ENCODE data around the gene PXYLP1. TPM values are rescaled to one million over a fixed set of nuclear protein-coding genes. Genes with fewer than 3 reads are reported as not detected.
A peak's percentile ranks its signal among the peaks of the same experiment; 100 is the strongest.

Gene PXYLP1
- total RNA-seq, 2 donors from 2014 or later = 8.9 to 13.1 TPM

GRCh38 chr3:141341536-141341935 is 109.9 kb downstream of the PXYLP1 start:
- H3K27ac ChIP-seq = no peak overlapping the region
- H3K9ac ChIP-seq (ENCODE audit: low read depth in 2 of 2, low read length in 2 of 2) = no peak overlapping the region
- H3K4me1 ChIP-seq = no peaks in the 10 kb centered on the region
- DNase-seq = no peak
- no peaks in the 10 kb centered on the region for H3K9me3 ChIP-seq
- TF ChIP-seq CTCF (IDR thresholded peaks at IDR 0.05) = no peak
- intact Hi-C loops (cut with DNase I) = no loop called here
- H3K27me3 ChIP-seq = no peaks in the 10 kb centered on the region
- no peaks in the 10 kb centered on the region for H3K36me3 ChIP-seq
- H3K4me3 ChIP-seq = no peak overlapping the region

DNA sequence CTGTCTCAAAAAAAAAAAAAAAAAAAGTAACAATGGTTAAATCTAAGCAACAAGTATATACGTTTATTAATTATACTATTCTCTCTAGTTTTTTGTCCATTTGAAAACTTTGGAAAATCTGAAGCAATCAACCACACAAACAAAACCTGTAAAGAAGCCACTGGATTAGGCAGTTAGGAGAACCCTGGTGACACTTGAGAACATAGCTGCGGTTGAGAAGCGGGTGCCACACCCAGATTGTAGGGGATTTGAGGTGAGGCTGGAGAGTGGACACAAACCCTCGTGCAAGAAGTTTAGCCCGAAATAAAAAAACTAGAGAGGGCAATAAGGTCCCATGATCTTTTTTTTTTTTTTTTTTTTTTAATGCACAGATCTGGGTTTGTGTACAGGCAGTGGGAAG is 110.8 kb downstream of the PXYLP1 start:
- intact Hi-C loops (cut with DNase I) = no loop called here
- H3K27ac ChIP-seq = no peak overlapping the region
- no peaks in the 10 kb centered on the region for H3K36me3 ChIP-seq
- H3K9me3 ChIP-seq = no peaks in the 10 kb centered on the region
- DNase-seq = no peak
- H3K9ac ChIP-seq (ENCODE audit: low read depth in 2 of 2, low read length in 2 of 2) = no peak overlapping the region
- H3K4me3 ChIP-seq = no peak overlapping the region
- no peaks in the 10 kb centered on the region for H3K4me1 ChIP-seq
- no peak for TF ChIP-seq CTCF (IDR thresholded peaks at IDR 0.05)
- H3K27me3 ChIP-seq = no peaks in the 10 kb centered on the region

DNA sequence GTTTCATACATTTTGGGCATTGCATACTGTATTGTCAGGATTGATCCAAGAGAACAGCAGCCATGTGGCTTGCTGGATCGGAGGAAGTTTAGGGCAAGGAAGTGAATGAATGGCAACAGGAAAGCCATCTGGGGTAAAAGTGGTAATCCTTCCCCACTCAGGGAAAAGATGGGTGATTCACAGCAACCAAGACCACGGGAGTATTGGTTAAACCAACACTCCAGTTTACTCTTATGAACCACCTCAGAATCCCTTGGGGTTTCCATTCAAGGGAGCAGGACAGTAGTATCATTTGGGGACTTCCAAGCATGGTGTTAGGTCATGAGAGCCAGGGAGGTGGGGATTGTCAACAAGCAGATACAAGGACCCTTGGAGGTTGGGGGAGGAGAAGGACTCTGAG is 111.5 kb downstream of the PXYLP1 start:
- Histone ChIP-seq H3K27ac (no peak overlapping the region), H3K27me3 (no peaks in the 10 kb centered on the region), H3K9ac (ENCODE audit: low read depth in 2 of 2, low read length in 2 of 2) (no peak overlapping the region), H3K36me3 (no peaks in the 10 kb centered on the region), H3K4me3 (no peak overlapping the region), H3K9me3 (no peaks in the 10 kb centered on the region), H3K4me1 (no peaks in the 10 kb centered on the region)
- intact Hi-C loops (cut with DNase I) = no loop called here
- DNase-seq = no peak
- TF ChIP-seq CTCF (IDR thresholded peaks at IDR 0.05) = no peak

- H3K4me1 ChIP-seq = no peaks in the 10 kb centered on the region
- no peak for TF ChIP-seq CTCF (IDR thresholded peaks at IDR 0.05)
- no peaks in the 10 kb centered on the region for H3K9me3 ChIP-seq
- intact Hi-C loops (cut with DNase I) = no loop called here
- no peak overlapping the region for H3K4me3 ChIP-seq
- DNase-seq = no peak
- H3K27me3 ChIP-seq = no peaks in the 10 kb centered on the region
- no peak overlapping the region for H3K9ac ChIP-seq (ENCODE audit: low read depth in 2 of 2, low read length in 2 of 2)
- peak overlapping the region; percentile 86 for H3K27ac ChIP-seq
- no peaks in the 10 kb centered on the region for H3K36me3 ChIP-seq
Measured at GRCh38 chr3:141343865-141344271, 112.2 kb downstream of the PXYLP1 start.

Other genes with a start within 250 kb of the PXYLP1 start
- not detected for gene SPSB4, start 180.5 kb upstream of the PXYLP1 start, total RNA-seq
- 100 to 1,000 TPM in 1 of 2 donors, 10 to 100 TPM in 1; 95.5 to 112 TPM for gene ZBTB38, start 136.7 kb downstream of the PXYLP1 start, total RNA-seq

Measured in colonic mucosa (tissue), 4 donors.